NCI-H2196 treated with DMSO at 0.1 percent for 48 hours (cell line): ENCODE results near the gene CACNA2D2.

Experiments used
- DNase-seq: peaks from one replicate; lab custom pipeline; 2025; ENCODE audit not compliant: unreplicated experiment; lab: John Stamatoyannopoulos, UW

Gene CACNA2D2

DNA sequence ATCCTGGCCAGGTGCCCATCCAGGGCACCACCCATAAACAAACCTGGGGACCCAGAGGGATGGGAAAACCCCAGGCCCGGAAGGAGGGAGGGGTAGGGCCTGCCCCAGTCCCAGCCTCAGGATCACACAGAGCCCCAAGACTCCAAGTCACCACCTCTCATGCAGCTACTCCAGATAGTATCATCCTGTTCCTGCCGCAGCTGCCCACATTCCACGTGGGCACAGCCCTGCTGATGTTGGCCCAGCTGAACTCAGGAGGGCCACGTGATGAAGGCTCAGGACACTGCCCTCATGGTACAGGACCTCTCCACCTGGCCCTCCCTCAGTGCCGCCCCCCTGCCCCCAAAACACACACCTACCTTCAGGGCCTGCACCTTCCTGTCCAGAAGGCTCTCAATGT, 69.5 kb downstream of the CACNA2D2 start:
- no peak for DNase-seq

DNA sequence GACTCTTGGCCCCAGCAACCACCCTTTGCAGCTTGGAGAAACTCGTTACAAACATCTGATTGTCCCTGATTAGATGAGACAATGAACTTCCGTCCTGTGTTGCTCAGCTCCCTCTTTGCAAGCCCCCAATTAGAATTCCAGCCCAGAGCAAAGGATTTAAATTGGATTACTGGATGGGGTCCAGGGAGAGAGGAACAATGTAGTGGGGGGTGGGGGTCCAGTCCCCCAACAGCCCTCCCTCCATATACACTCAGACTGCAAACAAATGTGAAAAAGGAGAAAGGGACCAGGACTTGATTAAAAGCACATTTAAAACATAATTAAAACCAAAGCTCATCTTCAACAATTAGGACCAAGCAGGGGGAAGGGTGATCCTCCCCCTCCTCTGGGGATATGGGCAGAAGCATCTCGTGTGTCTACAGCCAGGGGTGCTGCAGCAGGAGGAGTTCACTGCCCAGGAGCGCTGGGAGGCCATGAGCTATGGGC, 72.4 kb downstream of the CACNA2D2 start:
- DNase-seq = no peak

DNA sequence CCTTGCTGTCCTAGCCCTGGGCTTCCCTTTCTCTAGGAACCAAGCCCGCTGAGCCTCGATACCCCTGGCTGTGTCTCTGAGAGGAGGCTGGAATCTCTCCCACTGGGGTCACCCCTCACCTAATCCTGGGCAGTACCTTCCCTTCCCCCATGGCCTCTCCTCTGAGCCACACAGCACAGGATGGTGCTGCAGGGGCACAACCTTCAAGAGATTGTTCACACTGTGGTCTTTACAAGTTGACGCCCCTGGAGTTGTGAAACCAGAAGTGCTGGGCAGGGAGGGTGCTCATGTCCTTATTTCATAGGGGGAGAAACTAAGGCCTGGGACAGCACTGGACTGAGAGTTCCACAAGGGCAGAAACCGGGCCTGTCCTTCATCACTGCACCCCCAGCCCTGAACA, 73.2 kb downstream of the CACNA2D2 start:
- DNase-seq = no peak

DNA sequence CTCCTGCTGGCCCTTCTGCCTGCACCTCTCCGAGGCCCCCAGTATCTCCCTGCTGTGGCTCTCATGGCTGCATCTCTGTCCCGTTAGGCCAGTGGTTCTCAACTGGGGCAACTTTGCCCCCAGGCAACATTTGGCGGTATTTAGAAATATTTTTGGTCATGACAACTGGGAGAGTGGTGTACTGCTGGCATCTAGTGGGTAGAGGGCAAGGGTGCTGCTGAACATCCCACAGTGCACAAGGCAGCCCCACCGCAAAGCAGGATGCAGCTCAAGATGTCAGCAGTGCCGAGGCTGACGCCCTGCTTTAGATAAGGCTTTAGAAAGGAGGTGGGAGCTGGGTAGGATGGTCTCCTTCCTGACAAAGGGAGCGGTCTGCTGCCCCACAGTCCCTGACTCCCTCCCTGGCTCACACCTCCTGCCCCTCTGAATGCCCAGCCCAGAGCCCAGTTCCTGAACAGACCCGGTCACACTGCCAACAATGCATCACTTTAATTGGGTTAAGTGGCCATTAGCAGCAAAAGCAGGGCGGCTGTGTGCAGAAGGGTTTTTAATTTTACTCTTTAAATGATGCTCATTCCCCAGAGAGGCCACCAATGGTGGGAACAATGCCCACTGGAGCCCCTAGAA, 75.3 kb downstream of the CACNA2D2 start:
- DNase-seq = no peak

DNA sequence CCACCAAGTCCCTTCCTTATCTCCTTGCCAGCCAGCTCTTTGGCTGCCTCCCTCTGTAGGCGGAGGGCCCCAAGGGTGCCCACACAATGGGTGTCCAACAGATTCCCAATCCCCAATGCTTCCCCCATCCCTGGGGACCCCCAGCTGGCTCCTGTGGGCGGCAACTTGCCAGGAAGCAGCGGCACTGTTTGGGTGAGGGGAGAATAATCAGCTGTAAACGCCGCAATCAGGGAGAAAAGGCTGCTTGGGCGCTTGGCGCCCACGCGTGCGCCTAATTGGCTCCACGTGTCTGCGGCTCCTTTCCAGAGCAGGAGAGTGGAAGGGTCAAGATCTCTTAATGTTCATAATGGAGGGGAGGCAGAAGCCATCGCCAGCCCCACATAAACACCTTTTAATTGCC, 76.2 kb downstream of the CACNA2D2 start:
- DNase-seq = no peak

DNA sequence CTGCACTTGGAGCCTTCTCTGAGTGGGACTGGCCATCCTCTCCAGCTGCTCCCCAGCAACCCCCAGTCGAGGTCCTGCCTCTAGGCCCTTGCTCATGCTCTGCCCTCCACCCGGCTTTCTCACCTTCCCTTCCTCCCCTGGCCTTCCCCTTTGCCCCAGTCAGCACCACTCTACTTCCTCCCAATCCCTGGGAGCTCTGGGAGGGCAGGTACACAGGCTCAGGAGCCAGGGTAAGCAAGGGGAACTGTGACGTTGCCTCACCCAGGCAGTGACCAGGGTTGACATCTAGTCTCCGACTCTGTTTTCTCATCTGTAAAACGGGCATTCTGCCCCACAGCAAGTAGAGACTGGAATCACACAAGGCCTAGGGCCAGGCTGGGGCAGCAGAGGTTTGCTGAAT, 77.5 kb downstream of the CACNA2D2 start:
- no peak for DNase-seq

DNA sequence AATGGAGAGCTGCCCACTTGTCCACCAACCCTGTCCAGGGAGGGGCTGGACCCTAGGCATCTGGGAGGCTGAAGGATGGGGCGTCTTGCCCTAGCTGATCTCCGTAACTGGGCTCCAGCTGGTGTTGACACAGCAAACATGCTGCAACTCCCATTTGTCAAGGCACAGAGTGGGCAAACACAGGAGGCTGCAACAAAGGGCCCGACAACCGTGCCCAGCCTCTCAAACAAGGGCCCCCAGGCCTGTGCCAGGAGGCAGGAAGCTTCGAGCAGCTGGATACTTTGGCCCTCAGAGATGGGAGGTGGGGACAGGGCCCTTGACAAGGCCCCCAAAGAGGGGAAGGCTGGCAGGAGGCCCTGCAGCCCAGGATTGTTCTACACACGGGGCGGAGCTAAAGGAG, 79.9 kb downstream of the CACNA2D2 start:
- DNase-seq = peak; percentile 54

DNA sequence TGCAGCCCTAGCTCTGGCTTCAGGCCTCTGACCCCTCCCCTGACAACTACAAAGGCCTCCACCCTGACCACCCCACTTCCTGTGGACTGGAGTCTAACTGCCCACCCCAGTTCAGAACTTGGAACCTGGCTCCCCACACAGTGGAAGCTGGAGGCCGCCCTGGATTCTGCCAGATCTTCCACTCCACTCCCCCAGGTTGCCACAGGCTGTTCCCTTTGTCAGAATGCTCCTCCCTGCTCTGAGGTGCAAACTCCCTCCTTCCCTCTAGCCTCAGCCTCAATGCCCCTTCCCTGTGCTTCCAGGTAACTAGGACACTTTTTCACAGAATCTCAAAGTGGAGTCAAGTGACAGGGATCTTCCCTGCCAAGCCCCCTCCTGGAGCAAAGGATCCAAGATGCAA, 81.3 kb downstream of the CACNA2D2 start:
- DNase-seq = no peak

DNA sequence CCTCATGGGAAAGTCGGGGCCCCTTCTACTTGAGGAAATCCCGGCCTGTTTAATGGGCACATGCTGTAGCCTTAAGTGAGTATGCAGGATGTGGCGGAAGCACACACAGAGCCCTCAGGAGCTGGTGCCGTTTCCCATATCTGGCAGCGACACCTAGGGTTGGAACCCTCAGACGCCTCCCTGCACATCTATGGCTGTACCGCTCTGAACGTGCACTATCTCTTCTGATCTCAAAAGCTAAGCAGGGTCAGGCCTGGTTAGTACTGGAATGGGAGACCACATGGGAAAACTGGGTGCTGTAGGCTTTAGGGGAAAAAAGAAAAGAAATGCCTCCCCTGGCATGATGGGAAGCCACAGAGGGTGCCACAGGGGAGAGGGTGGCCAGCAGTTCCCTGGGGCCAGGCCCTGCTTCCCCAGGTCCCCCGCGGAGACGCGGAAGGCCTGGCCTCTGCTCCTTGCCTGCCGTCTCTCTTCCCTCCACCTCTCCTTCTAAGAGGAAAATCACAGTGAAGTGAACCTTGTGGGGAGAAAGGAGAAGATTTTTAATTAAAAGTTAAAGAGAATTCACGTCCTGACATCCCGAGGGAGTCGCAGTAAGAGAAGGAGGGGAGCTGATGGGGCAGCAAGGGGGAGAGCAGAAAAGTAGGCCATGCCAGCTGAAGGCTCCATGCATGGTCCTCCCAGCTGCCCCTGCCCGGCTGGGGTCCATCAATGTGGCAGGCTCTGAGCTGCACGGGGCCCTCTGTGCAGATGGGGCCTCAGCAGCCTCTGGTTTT, 83.7 kb downstream of the CACNA2D2 start:
- no peak for DNase-seq

DNA sequence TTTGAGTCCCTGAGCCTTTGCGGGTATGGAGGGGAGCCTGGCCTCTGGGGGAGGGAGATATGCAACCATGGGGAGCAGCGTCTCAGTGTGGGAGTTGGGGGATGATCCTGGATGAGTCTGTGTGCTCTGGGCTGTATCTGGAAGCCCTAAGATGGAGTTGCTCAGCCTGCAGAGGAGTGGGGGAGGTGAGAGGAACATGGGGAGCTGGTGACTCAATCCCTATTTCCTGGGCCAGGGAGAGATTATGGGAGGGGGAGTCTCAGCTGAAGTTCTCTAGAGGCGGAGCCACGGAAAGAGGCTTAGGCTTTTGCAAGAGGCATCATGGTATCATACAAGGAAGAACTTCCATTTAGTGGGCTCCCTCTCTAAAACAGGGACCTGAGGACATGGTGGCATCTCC, 84.6 kb downstream of the CACNA2D2 start:
- DNase-seq = no peak

DNA sequence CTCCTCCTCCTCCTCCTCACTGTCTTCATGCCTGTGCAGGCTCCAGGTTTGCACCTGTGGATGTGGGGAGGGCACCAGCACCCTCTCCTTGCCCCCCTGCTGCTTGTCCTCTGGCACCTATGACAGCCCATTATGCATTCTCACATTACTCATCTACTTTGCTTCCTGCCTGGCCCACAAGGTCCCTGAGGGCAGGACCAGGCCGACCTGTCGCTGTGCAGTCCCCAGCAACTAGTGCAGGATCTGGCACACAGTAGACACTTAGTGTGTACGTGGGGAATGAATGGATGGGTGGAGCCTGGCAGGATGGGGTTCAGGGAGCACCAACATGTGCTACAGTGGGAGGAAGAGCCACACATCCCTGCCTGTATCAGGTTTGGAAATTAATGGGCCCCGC, 85.8 kb downstream of the CACNA2D2 start:
- no peak for DNase-seq

DNA sequence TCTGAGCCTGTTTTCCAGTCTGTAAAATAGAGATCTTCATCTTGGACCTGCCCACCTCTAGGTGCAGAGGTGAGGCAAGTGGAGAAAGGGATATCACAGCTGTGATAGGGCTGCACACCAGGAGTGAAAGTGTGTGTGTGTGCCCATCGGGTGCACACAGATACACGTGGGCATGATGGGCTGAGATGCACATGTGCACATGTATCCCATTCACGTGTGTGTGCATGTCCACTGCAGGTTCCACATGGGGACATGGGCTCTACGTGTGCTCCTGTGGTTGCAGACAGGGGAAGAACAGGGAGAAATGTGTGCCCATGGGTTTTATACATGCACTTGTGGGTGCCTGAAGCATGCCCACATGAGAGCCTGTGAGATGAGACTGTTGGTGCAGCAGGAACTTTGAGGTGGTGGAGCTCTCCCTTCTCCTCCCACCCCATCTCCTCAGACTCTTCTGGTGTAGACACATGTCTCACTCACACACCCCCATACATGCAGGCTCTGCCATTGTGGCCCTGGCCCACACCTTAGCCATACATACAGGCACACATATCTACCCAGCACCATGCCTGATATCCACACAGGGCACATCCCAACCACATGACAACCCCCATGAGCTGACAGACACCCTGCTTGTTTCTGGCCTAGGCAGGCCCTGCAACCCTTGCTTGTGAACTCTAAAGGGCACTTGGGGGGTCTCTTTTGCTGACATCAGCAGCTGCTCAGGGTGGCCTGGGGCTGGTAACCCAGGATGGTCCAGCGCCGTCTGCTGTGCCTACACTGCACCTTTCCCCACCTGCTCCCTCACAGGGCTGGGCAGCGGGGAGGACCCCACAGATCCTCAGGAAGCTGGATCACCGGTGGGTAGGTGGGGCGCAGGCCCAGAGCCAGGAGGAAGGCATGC, 86.4 kb downstream of the CACNA2D2 start:
- DNase-seq = no peak

DNA sequence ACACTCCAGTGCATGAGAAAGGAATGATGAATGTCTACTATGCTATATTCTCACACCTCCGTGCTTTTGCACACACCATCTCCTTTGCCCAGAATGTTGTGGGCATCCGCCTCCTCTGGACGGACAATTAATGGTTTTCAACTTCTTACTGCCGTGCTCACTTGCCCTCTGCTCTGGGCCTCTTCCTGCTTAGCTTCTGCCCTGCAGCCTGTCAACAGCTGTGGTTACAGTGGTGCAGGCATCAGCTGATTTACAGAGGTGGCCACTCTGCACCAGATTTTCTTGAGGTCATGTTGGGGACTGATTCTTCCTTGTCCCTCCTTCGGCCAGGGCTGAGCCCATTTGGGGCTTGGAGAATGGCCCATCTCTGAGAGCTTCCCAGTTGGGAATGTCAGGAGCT, 87.6 kb downstream of the CACNA2D2 start:
- DNase-seq = no peak

DNA sequence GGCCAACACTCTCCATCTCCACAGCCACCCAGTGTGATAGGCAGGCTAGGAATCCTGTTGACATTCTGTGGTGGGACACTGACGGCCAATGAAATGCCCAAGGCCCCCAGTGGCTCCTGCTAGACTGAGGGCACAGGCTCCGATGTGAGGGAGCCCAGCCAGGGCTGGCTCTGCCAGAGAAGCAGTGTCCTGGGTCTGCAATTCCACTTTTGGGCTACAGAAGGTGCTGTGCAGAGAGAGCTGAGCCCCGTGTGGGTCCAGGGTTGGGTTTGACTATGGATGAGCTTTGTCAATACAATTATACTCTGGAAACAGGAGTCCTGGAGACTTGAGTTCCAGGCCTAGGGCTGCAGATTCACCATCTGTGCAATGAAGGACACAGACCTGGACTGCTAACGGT, 88.4 kb downstream of the CACNA2D2 start:
- no peak for DNase-seq

DNA sequence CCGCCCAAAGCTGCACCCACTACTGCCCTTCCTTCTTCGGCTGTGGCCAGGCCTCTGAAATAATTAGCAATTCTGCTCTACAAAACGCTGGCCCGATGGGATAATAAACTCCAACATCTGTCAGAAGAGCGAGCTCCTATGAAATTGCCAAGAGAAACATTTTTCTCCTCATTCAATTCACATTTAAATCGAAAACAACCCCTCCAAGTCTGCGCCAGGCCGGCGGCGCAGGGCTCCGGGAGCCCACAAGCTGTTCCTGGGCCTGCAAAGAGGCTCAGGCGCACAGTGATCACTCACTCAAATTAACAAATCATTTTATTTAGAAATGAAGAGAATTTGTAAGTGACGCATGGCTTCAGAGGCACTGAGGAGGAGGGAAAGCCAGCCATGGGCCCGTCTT, 88.8 kb downstream of the CACNA2D2 start:
- no peak for DNase-seq

DNA sequence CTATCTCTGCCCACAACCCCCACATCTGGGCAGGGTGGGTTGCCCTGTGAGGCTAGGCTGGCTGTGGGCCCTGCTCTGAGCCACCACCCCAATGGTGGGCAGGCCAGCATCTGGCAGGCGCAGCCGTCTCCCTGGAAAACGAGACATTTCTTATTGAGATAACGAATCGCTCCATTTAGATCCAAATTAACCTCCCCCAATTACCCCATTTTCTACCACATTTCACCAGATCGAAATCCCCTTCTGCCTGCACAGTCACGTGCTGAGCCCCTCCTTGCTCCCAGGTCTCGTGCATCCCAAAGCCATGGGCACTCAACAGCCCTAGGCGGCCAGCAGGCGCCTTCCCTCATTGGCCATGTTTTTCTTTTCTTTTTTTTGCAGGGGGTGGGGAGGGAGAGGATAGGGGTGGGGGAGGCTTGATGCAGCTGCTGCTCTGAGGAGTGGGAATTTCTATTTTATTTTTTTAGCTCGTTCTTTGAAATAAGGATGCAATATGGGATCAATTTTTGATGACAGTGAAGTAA, 91.1 kb downstream of the CACNA2D2 start:
- DNase-seq = no peak

DNA sequence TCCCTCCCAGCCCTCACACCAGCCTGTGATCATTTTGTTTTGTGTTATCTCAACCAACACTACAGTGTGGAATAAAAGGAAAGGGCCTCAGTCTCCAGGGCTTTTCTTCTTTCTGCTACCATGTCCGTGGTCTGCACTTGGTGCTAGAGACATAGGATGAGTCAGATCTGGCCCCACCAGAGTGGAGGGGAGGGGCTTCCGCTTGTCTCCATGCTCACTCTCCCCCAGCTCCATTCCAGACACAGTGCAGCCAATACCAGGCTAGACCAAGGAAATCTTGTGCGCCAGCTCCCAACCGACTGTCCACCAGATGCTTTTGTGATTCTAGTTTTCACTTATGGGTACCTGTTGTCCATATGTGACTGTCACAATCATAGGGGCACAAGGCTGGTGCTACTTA, 92.2 kb downstream of the CACNA2D2 start:
- DNase-seq = no peak

DNA sequence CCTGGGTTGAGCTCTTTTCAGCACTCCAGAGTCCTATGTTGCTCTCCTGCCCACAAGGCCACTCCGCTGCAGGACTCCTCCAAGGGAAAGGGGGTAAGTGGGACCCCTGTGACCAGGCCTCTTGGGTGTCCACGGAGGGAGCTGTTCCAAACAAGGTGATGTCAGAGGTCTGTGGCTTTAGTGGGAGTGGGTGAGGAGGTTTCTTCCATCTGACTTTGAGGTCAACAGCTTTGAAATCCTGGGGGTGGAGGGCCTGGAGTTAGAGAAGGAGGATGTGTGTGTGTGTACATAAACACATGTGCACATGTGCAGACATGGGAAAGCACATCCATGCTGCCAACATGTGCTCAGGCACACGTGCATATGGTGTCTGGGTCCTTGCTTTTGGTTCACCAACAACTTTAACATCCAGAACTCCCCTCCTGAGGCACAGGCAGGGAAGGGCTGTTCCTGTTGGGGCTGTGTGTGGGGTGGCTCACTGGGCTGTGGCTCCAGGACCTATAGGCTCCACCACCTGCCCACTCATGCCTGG, 92.8 kb downstream of the CACNA2D2 start:
- no peak for DNase-seq

DNA sequence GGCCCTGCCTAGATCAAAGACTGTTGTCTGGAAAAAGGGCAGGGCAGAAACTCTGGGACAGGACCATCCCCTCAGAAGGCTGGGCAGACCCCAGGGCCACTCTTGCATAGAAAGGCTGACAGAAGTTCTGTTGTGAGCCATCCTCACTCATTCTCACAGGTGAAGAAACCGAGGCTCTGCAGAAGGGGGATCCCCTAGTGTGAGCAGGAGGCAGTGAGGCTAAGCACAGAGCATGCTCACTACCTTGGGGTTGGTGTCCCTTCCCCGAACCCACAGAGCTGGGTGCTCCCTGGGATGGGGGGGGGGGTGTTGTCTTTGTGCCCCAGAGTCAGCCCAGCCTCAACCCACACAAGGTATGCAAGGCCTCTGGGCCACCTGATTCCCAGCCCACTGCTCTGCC, 93.2 kb downstream of the CACNA2D2 start:
- no peak for DNase-seq

DNA sequence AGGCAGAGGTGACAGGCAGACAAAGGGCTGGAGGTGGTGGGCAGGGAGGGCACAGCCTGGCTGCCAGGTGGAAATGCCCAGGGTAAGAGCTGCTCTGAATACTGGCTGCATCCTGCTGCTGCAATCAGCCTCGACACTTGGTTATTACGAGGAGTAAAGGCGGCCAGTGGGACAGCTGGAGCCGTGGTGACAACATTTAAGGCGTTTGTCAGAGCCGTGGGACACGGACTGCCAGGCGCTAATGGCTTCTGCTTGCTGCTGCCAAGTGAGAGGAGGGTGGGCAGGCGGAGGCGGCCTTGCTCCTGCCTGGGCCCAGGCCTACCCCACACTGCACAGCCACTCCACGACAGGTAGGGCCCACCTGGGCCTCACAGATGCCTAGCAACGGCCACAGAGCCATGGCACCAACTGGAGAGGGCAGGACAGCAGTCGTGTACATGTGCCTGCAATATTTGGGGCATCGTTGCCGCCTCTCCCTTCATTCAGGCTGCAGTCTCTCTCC, 94.9 kb downstream of the CACNA2D2 start:
- DNase-seq = no peak

DNA sequence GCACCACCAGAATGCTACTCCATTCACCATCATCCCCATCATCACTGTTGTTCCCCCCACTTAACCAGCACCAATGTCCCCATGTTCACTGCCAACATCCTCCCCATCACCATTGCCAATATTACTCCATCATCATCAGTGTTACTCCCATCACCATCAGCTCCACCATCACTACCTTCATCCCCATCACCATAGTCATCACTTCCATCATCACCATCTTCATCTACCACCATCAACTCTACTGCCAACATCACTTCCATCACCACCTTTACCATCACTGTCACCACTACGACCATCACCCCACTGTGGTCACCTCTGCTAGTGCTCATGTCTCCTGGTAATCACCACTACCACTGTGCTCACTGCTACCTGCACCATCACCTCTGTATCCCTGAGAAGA, 96.9 kb downstream of the CACNA2D2 start:
- DNase-seq = no peak
